WERI-Rb-1 (cell line): Measurements from ENCODE around the gene SLC12A5.

Experiments
- DNase-seq: peaks from one replicate; pipeline ENCODE4 v3.0.0-alpha.2; 2020
- H3K27ac ChIP-seq: fragments of 250-450 bp; sonication (Bioruptor Pico); 2 replicates; pipeline ENCODE4 v1.5.1; 2020; ENCODE audit warnings: mild to moderate bottlenecking, moderate library complexity
- H3K27me3 ChIP-seq: fragments of 250-450 bp; sonication (Bioruptor Pico); 2 replicates; pipeline ENCODE4 v1.5.1; 2021; ENCODE audit warnings: mild to moderate bottlenecking, low read depth, moderate library complexity; ENCODE audit not compliant: insufficient read depth, severe bottlenecking
- H3K36me3 ChIP-seq: fragments of 250-450 bp; sonication (Bioruptor Pico); 2 replicates; pipeline ENCODE4 v1.5.1; 2020; ENCODE audit warnings: mild to moderate bottlenecking, moderate library complexity
- H3K4me3 ChIP-seq: 2 replicates; pipeline ENCODE4 v1.5.1; 2011; ENCODE audit warnings: low read depth, mild to moderate bottlenecking, control low read depth, low read length
- H3K9me3 ChIP-seq: fragments of 250-450 bp; sonication (Bioruptor Pico); 2 replicates; pipeline ENCODE4 v1.5.1; 2021; ENCODE audit warnings: mild to moderate bottlenecking, moderate library complexity; ENCODE audit not compliant: severe bottlenecking
- CTCF ChIP-seq: IDR thresholded peaks from 2 replicates; pipeline ENCODE4 v1.5.1; 2011; ENCODE audit warnings: low read depth, mild to moderate bottlenecking, control low read depth, inconsistent platforms, low read length

Gene SLC12A5

GRCh38 chr20:46034039-46034438, 5.0 kb downstream of the SLC12A5 start:
- Histone ChIP-seq H3K36me3 (no peaks in the 10 kb centered on the region), H3K9me3 (no peaks in the 10 kb centered on the region), H3K27me3 (peaks cover 30% of the 10 kb centered on the region), H3K4me3 (no peak overlapping the region), H3K27ac (no peak overlapping the region)
- DNase-seq: no peak
- TF ChIP-seq CTCF: no peak

GRCh38 chr20:46035253-46035652, 6.2 kb downstream of the SLC12A5 start:
- no peaks in the 10 kb centered on the region for H3K9me3 ChIP-seq
- no peak overlapping the region for H3K27ac ChIP-seq
- no peak overlapping the region for H3K4me3 ChIP-seq
- H3K36me3 ChIP-seq: no peaks in the 10 kb centered on the region
- H3K27me3 ChIP-seq: peaks cover 19% of the 10 kb centered on the region
- TF ChIP-seq CTCF: no peak
- no peak for DNase-seq

GRCh38 chr20:46035713-46036112, 6.7 kb downstream of the SLC12A5 start:
- TF ChIP-seq CTCF: no peak
- Histone ChIP-seq H3K27ac (no peak overlapping the region), H3K9me3 (no peaks in the 10 kb centered on the region), H3K4me3 (no peak overlapping the region), H3K36me3 (no peaks in the 10 kb centered on the region), H3K27me3 (peaks cover 16% of the 10 kb centered on the region)
- no peak for DNase-seq

GRCh38 chr20:46036370-46036769, 7.4 kb downstream of the SLC12A5 start:
- TF ChIP-seq CTCF: no peak

GRCh38 chr20:46037036-46037435, 8.0 kb downstream of the SLC12A5 start:
- no peak for TF ChIP-seq CTCF
- DNase-seq: no peak
- Histone ChIP-seq H3K36me3 (no peaks in the 10 kb centered on the region), H3K27ac (no peak overlapping the region), H3K27me3 (peaks cover 9% of the 10 kb centered on the region), H3K4me3 (no peak overlapping the region), H3K9me3 (no peaks in the 10 kb centered on the region)

More at GRCh38 chr20:46036370-46036769, 7.4 kb downstream of the SLC12A5 start:
- Histone ChIP-seq H3K4me3 (no peak overlapping the region), H3K27me3 (peaks cover 11% of the 10 kb centered on the region), H3K36me3 (no peaks in the 10 kb centered on the region), H3K9me3 (no peaks in the 10 kb centered on the region), H3K27ac (no peak overlapping the region)
- no peak for DNase-seq

- no peak overlapping the region for H3K4me3 ChIP-seq
- H3K36me3 ChIP-seq: no peaks in the 10 kb centered on the region
- H3K27ac ChIP-seq: no peak overlapping the region
- TF ChIP-seq CTCF: no peak
- no peaks in the 10 kb centered on the region for H3K9me3 ChIP-seq
- H3K27me3 ChIP-seq: no peaks in the 10 kb centered on the region
- DNase-seq: no peak
Measured at GRCh38 chr20:46040902-46041535, 12.0 kb downstream of the SLC12A5 start.
